ENCODE data around the gene IGSF11. TPM values are rescaled to one million over a fixed set of nuclear protein-coding genes. Genes with fewer than 3 reads are reported as not detected.
"Not testable (repeated sequence)": the region's sequence is repeated elsewhere in the genome, so short reads cannot be mapped to it uniquely, and the experiment has no call there.

The IGSF11 gene, protein sequence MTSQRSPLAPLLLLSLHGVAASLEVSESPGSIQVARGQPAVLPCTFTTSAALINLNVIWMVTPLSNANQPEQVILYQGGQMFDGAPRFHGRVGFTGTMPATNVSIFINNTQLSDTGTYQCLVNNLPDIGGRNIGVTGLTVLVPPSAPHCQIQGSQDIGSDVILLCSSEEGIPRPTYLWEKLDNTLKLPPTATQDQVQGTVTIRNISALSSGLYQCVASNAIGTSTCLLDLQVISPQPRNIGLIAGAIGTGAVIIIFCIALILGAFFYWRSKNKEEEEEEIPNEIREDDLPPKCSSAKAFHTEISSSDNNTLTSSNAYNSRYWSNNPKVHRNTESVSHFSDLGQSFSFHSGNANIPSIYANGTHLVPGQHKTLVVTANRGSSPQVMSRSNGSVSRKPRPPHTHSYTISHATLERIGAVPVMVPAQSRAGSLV
- total RNA-seq = 1.6 TPM

DNA sequence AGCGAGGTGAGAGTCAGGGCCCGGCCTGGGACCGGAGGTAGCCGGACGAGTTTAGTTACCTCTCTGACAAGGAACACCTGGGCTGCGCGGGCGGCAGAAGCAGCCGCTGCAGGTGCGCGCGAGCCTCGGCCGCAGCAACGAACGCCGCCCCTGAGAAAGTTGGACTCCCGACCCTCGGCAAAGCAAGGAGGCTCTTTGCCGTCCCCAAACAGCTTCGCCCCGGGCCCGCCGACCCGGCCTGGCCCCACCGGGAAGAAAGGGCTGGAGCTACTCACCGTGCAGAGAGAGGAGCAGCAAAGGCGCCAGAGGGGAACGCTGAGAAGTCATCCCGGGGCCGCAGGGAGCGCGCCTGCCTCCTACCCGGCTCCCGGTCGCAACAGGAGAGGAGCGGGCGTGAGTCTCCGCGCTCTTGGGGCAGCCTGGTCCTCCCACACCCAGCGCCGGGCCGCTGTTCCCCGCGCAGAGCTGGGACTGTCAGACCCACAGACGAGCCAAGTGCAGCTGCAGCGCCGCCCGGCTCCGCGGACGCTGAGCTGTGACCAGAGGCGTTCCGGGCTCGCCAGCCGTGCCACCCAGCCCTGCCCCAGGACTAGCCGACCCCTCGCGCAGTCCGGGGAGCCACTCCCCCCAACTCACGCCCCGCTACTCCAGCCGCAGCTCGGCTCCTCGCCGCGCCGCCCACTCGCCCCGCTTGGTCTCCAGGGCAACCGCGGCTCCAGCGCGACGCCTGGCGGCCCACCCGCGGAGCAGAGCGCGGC is at the start of gene IGSF11:
TSS of gene IGSF11 (minus strand) at position 591 of the 758 bp plus-strand sequence. CDS start at position 327, 264 bp downstream.
- DNase-seq = peak; percentile 27

DNA sequence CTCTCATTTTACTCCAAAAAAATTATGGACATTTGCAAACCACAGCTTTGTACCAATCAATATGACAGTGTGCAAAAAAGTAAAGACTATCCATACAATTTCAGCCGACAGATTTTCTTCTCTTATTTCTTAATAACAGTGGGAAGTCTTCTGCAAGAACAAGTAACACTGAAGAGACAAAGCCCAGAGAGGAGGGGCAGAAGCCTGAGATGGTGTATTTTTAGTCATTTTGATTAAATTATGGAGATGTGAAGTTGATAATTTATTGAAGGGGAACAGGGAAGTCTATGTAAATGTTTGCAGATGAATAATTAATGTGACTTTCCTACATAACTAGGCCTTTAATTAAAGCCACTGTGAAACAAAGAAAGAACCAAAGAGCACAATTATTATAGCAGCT is 45.7 kb upstream of the IGSF11 start:
- DNase-seq = no peak

DNA sequence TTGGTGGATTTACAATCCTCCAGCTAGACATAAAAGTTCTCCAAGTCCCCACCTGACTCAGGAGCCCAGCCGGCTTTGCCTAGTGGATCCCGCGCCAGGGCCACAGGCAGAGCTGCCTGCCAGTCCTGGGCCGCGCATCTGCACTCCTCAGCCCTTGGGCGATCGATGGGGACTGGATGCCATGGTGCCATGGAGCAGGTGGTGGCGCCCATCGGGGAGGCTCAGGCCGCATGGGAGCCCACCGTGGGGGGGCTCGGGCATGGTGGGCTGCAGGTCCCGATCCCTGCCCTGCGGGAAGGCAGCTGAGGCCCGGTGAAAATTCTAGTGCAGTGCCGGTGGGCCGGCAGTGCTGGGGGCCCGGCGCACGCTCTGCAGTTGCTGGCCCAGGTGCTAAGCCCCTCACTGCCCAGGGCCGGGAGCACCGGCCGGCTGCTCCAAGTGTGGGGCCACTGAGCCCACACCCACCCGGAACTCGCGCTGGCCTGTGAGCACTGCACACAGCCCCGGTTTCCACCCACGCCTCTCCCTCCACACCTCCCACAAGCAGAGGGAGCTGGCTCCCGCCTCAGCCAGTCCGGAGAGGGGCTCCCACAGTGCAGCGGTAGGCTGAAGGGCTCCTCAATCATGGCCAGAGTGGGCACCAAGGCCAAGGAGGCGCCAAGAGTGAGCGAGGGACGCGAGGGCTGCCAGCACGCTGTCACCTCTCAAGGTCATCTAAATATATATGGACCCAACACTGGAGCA is 38.8 kb upstream of the IGSF11 start:
- DNase-seq = no peak

DNA sequence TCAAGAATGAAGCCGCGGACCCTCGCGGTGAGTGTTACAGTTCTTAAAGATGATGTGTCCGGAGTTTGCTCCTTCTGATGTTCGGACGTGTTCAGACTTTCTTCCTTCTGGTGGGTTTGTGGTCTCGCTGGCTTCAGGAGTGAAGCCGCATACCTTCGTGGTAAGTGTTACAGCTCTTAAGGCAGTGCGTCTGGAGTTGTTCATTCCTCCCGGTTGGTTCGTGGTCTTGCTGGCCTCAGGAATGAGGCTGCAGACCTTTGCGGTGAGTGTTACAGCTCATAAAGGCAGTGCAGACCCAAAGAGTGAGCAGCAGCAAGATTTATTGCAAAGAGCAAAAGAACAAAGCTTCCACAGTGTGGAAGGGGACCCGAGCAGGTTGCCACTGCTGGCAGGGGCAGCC is 37.8 kb upstream of the IGSF11 start:
- not testable (repeated sequence) for DNase-seq

DNA sequence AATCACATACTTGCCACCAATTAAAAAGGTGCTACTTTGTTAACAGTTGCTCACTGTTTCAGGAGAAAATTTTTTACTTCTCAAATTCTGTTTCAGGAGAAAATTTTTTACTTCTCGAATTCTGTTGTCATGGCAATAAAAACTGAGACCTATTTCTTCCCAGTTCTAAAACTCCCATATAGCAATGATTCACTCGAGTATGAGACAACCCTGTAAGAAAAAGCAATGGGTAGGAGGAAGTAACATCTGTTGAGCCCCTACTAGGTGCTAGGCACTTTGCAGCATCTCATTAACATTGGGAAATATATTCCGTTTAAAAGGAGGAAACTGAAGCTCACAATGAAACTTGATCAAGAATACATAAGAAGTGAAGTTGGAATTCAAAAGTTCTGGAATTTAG is 35.1 kb upstream of the IGSF11 start:
- no peak for DNase-seq

DNA sequence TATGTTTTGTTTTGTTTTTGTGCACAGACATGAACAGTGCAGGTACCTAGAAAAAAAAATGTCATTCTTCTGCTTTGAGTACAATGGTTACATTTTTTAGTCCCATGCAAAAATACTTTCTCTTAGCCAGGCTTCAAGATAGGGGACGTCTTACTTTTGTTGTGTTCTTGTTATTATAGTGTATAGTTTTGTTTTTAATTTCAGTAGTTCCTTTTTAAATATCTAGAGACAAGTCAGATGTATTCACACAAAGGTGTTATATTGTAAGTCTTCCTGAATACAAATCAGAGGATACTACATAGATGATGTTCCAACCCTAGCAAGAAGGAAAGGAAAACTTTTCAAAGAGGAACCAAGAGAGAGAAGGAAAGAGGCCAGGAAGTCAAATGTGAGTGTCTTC is 28.8 kb upstream of the IGSF11 start:
- no peak for DNase-seq

DNA sequence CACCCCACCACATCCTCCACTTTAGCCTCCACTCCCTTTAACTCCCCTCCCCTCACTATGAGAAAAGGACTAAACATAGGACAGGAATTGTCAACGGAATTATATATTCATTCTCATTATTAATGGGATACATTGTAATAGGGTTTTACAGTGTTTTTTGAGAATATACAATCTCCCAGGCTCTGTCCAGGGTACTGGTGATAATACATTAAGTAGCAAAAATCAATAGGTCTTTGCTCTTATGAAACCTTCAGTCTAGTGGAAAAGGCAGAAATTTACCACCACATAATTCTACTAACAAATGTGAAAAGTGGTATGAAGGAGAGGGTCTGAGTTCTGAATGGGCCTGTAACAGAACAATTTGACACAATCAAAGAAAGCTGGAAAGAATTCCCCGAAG is 28.2 kb upstream of the IGSF11 start:
- no peak for DNase-seq

DNA sequence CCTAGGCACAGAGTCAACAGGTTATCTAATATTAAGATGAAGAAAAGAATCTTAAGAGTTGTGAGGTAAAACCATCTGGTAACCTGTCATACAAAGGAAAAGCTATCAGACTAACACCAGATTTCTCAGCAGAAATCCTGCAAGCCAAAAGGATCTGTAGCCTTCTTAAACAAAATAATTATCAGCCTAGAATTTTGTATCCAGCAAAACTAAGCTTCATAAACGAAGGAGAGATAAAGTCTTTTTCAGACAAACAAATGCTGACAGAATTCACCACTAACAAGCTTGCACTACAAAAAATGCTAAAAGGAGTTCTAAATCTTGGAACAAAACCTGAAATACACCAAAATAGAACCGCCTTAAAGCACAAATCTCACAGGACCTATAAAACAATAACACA is 9.9 kb upstream of the IGSF11 start:
- DNase-seq = no peak

DNA sequence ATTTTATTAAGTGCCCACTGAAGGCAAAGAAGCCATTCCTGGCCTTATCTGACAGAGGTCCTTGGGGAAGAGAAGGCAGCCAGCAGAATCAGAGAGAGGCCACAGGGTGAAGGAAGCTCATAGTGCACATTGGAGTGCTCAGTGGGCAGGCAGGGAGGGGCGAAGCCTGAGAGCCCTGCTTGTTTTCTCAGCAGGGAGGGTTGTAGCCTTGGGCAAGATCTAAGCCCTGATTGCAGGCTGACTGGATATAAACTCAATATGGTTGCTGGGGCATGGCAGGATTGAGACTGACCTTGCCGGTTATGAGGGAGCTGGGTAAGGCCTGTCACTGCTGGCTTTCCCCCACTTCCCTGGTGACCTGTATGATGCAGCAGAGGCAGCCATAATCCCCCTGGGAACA is 7.5 kb upstream of the IGSF11 start:
- no peak for DNase-seq

DNA sequence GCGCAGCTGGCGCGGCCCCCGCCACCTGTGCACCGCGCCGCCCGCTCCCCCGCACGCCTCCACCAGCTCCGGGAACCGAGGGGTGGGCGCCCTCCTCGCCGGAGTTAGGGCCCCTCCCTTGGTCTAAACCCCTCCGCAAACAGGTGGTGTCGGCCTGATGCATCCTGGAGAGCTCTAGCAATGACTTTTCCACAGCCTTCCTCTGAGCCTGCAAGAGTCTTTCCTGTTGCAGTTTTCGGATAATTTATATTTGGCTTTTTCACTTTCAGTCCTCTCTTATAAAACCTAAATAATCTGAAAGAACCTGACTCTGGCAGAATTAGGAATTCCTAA is 334 bp upstream of the IGSF11 start:
- DNase-seq = no peak

DNA sequence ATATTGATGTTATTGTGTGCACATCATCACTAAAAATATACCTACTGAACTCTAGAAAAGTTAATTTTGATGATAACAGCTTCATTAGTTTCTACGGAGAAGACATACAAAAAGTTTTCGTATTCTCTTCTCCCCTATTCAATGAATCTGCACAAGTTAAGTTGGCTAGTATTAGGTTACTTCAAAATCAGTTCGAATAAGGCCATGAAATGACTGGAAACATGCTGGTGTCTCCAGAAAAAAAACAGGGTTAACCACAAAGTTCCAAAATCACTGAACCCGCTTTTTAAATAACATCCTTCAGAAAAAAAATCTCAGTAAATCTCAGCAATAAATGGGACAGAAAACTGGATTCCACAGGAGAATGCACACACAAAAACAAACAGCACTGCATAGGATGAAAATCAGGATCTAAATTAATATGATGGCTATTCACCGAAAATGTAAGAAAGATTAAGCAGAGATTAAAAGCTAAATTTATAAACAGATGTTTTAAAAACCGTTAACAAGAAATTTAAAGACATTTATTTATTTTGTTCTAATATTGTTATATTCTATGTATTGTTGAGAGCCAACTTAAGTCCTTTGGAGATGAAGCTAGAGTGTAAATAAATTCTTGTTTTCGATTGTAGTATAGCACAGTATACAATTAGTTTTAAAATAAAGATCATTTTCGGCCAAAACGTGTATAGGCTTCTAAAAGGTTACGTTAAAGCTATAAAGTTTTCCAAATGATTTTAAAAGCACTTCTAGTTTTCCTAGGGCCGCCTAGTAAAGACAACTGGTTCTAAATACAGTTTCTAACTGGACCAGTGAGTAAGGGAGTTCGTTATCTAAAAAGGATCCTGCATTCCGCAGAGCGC is 1.0 kb downstream of the IGSF11 start:
- DNase-seq = no peak

DNA sequence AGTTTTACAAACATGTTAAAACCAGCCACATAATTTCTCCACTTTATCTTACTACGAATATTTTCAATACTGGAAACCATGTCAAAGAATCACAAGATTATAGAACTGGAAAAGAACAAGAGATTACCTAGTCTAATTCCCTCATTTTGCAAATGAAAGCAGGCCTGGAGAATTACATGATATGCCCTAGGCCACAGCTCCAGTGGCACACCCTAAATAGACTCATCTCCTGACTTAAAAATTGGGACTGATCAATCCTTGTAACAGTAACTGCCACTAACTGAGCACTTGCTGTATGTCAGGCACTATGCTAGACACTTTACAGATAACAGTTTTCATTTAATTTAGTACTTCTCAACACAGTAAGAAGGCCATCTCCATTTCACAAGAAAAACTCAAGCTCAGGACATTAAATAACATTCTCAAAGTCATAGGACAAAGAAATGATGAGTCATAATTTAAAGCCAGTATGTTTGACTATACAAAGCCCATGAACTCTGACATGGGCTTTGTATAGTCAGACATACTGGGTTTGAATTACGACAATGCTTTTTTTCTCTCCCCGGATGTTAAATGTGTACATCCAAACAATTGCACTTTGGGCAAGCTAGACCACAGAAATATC is 9.4 kb downstream of the IGSF11 start:
- no peak for DNase-seq

DNA sequence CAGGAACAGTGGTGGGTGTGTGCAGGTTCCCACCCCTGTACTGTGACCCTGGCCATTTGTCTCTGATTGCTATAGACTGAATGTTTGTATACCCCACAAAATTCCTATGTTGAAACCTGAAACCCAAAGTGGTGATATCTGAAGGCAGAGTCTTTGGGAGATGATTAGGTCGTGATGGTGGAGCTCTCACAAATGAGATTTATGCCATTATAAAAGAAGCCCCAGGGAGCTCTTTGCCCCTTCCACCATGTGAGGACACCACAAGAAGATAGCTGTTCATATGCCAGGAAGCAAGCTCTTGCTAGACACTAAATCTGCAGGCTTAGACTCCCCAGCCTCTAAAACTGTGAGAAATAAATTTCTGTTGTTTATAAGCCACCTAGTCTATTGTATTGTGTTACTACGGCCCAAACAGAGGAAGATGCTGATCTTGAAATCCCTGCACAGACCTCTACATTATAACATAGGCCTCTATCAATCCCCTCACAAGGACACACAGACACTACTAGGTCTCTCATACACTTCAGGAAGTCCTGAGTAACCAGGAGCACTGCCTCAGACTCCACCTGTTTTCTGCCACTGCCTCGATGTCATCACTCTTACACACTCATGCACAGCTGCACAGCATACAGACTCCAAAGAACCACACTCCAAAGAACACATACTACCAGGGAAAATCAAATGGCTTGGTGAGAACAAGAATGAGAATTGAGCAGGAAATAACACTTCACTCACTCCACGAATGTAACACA is 14.7 kb downstream of the IGSF11 start:
- no peak for DNase-seq

DNA sequence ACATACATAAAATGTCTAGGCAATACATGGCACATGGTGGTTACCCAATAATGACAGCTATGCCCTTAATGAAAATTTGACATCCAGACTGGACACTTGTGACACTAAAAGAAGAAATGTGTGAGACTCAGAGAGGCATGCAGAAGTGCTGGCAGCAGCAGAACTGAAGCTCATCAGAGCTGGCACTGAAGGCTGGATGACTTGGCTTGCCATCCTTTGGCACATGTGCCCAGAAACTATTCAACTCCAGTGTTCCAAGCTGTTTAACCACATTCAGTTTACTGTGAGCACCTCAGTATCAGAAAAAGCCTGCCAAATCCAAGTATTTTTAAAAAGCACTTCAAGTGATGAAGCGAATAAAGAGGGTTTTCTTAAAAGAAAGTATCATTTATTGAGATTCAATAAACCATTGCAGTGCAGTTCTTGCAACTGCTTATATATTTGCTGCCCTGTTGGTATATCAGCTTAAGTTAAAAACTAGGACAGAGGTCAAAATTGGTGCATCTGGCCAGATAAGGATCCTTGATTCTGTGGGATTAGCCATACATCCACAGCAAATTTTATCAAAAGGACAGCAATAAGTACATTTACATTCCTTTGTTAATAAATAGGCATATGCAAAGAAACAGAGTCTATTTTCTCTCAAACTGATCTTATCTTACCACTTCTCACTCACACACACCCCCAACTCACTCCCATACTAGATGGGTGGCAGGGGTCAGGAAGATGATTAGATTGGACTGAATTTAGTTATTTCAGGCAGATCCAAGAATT is 15.8 kb downstream of the IGSF11 start:
- DNase-seq = no peak

DNA sequence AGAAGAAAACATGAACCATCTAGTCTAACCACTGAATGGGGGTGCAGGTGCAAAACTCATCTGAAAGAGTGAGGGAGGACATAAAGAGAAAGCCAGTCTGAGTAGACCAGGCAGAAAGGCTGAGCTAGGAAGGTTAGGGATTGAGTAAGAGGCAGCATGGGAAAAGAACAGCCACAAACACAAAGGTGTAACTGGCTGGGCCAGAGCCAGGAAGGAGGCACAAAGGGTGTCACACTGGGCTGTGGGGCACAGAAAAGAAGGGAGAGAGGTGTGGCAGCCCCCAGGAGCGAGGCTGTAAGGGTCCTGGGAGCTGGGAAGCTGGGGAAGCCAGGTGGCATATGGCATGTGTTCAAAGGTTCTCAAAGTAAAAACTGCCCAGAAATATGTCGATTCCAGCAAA is 18.7 kb downstream of the IGSF11 start:
- DNase-seq = no peak

DNA sequence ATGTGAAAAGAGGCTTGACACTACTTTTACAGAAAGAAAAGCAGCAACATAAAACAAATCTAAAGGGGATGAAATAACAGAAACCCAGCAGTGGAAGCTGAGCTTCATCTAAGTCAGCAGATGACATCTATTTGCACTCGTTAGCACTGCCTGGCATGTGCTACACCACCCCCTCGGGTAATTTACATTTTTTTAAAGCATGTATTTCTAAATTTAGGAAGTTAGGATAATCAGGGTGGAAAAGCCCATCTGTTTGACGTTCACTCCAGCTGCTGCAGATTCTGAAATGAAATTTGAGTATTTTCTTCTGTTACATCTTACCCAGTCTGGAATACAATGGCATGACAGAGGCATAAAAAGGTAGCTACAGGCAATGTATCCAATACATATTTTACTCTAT is 20.7 kb downstream of the IGSF11 start:
- DNase-seq = peak; percentile 10

DNA sequence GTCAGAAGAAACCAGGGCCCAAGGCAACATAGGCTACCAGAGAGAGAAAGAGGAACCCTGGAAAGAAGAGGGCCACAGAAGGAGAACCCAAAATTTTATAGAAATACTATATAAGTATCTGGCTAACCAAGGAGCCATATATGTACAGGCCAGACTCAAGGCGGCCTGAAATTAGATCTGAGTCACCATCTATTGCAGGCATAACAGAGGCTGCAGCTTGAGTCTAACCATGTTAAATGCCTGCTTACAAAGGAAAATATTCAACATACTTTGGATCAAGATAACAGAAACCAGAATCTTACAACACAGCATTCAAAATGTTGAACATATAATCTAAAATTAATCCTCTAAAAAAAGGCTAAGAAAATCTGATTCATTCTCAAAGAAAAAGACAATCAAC is 23.1 kb downstream of the IGSF11 start:
- DNase-seq = no peak

DNA sequence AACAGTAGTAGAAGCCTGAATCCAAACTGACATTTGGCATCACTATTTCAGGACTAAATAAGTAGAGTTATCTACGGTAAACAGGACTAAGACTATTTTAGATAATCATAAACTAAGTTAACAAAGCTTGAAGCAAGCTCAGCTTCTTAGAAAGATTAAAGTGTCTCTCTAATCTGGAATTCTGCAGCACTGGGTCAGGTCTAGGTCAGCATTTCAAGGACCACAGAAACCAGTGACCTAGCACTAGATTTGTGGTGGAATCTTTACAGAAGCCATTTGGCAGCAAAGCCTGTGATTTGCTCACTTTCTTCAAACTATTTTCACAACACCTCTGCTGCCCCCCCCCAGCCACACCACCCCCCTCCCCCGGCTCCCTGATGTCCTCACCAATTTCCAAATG is 37.5 kb downstream of the IGSF11 start:
- no peak for DNase-seq

DNA sequence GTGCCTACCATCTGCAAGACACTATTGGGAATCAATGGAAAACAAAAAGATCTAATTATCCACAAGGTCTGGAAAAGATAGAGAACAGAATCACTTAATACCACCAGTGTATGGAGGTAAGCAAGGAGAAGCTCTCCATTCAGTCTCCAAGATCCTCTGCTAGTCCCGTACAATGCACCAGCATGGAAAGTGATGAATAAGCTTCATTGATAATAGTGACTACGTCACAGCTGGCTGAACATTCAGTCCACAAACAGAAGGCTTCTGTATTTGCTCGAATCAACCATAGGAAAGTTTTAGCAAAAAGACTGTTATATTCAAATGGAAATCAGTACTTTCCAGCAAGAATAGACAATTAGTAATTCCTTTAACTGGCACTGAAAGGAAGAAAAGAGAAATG is 42.9 kb downstream of the IGSF11 start:
- DNase-seq = peak; percentile 7

All from skin of body (tissue), 2 donors.